ENCODE measurements around the gene KAT8. TPM values are rescaled to one million over a fixed set of nuclear protein-coding genes. Genes with fewer than 3 reads are reported as not detected.

The KAT8 gene
- total RNA-seq = 29.7 and 35.2 TPM in 2 replicates

DNA sequence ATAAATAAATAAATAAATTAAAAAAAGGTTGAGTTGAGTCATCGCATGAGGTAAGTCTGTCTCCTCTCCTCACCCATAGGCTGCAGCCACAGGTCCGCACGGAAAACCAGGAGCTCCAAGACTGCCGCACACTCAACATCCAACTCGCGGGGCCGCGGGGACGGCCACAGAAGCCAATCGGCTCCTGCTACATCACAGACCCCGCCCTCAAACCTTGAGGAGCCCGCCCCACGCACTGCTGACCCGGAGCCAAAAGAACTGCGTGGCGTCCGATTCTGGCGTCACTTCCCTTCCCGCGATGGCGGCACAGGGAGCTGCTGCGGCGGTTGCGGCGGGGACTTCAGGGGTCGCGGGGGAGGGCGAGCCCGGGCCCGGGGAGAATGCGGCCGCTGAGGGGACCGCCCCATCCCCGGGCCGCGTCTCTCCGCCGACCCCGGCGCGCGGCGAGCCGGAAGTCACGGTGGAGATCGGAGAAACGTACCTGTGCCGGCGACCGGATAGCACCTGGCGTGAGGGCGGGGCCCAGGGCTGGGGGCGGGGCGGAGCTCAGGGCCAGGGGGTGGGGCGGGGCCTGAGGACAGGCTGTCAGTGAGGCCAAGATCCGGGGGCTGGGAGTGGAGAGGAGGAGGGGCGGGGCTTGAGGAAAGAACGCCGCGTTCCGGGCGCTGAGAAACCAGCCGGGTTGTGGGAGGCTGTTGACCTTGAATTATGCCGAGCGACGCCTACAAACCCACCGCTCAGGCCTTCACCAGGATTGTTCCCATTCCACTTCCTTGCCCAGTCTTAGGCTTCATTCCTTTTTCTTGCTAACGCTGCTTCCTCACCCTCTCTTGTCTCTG, at the start of gene KAT8:
KAT8 (plus strand) TSS at position 281 of the 839 bp plus-strand sequence; CDS start at position 299, 18 bp downstream.

DNA sequence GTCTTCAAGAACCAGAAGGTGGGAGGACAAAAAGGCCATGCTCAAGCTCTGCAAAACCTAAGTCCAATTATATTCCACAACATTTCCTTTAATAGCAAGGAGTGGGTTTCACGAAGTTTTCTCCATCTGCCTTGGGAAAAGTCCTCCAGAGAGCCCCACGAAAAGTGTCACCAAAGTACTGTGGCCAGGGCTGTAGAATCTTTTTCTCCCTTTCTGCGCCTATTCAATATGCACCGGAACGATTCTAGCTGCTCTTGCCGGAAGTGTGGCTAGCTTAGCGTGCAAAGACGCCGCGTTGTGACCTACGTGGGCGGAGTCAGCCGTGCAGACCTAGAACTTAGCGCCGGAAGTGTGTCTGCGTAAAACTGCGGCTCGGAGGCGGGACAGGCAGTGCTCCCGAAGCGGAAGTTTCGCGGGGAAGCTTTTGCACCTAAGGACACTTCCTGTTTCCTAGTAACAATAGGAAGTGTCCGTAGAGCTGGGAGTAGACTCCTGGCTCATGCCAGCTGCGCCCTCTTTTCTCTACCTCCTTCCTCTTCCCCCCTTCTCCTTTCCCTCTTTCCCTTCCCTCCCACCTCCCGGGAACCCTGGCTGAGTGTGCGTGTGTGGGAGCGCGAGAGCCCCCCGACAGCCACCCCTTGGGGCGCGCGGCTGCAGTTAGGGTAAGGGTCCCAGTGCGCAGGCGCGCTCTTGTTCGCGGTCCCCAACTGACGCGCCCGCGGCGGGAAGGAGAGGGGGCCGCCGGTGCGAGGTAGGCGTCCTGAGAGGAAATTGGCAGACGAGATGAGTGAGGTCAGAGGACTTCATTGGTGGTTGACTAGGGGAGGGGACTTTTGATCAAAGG, 43.3 kb upstream of the KAT8 start, which contains the start of the genes ZNF646 and ZNF668:
ZNF646 (plus strand) TSS at position 453 of the 844 bp plus-strand sequence. CDS start 1,903 bp downstream, outside the sequence.
ZNF668 (minus strand) TSS at position 271 of the 844 bp plus-strand sequence. CDS start 9,781 bp downstream, outside the sequence.

DNA sequence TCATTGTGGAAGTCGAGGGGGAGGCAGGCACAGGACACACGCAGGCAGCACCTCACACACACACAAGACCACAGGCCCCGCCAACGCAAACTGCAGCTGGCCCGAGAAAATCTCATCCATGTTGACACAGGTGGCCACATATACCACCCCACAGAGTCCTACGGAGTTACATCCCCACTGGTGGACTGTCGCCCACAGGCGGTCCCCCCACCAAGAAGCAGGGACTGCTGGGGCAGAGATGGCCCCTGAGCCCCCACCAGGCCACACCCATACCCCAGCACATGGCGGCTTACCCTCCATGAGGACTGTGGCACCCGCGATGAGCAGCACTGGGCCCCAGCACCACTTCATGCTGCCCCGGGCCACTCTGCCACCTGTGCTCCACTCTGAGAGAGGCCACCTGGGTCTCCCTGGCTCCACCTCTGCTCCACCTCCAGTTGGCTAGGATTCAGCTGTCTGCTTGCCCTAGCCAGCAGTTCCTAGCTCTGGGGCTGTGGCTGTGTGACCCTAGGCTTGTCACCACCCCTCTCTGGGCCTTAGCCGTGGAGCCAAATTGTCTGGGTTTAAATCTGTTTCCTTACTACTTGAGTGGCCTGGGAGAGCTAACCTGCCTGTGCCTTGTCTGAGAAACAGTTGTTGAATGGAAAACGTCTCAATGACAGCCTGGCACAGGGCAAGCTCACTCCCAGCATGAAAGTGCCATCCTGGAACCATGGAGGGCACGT, 28.8 kb upstream of the KAT8 start, which contains the start of gene PRSS53:
PRSS53 (minus strand) TSS at position 485 of the 725 bp plus-strand sequence; CDS start at position 351, 134 bp downstream.

DNA sequence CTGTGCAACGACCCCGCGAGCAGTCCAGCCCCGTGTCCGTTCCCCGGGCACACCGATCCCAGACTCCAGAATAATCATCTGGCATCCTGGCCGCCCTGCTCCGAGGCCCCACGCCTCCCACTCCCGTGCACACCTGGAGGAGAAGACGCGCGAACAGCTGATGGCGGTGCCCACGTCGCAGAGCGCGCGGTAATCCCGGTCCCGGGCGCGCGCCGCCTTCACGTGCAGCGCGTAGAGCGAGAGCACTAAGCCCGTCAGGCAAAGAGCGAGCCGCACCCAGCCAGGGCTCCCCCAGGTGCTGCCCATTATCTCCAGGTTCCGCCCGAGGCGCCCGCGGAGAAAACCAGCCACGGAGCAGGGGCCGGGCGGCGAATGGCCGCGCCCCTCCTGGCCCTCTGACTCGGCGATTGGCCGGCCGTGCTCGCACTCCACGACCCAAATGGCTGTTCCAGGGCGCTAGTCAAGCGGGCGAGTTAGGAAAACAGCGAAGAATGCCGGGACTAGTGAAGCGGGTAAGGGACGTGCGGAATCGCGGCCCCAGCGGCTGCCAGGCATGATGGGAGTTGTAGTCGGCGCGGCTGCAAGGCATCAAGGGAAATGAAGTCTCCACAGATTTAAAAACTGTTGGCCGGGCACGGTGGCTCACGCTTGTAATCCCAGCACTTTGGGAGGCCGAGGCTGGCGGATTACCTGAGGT, 22.9 kb upstream of the KAT8 start, which contains the start of gene VKORC1:
VKORC1 (minus strand) TSS at position 374 of the 697 bp plus-strand sequence; CDS start at position 306, 68 bp downstream.

DNA sequence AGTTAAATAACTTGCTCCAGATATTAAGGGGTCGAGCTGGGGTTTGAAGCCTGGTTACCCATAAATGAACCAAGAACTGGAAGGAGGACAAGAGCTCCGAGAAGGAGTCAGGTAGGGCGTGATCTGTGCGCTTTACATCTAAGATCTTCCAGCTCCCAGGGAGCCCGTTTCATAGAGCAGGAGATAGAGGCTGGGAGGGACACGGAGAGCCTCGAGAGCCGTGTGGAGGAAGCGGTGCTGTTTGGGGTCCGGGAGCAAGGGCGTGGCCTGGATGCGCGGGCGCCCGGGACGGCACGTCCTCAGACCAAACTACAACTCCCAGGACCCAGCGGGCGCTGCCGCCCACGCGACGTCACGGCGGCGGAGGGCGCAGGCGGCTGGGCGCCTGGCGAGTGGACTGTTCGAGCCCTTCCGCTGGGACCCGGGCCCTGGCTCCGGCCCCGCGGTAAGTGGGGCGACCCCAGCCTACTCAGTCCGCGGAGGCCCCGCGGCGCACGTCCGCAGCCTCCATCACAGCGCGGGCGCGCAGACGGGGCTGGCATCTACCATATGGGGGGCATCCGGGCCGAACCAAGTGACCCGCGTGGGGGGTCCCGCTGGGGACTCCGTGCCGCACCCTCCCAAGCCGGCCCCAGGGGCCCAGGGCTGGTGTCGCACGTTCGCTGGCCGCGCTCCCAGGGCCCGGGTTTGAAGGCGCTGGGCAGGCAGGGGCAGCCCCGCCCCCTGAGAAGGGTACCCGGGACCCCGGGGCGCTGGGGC, 9.2 kb upstream of the KAT8 start, which contains the start of gene BCKDK:
BCKDK (plus strand) TSS at position 352 of the 759 bp plus-strand sequence. CDS start 838 bp downstream, outside the sequence.

DNA sequence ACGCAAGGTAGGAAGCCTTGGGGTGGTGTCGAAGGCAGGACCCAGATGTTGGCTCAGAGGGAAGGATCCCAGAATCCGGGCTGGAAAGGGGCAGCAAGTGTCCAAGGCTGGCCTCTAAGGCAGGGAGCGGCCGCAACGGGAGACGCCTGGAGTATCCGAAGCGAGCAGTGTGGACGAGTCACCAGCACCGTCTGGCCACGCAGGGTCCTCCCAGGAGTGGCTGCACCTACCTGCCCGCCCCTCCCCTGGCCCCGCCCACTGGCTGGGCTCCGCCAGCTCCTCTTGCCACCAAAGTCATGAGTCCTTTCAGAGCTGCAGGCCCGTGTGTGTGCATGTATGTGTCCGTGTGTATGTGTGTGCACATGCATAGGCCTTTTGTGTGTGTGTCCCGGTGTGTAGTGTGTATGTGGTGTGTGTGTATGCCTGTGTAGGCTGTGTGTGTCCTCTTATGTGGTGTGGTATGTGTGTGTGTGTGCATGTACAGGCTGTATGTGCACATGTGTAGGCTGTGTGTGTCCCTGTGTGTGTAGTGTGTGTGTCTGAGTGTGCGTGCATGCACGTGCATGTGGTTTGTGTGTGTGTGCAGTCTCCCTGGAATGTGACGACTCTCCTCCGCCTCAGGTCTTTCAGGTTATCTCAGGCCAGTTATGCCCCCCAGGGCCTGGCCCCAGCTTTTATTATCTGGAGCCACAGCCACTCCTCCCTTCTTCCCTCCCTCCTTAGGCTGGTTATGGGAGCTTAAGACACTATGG, 18.2 kb downstream of the KAT8 start, which contains the start of gene PRSS8:
PRSS8 (minus strand) TSS at position 193 of the 752 bp plus-strand sequence. CDS start 229 bp downstream, outside the sequence.

DNA sequence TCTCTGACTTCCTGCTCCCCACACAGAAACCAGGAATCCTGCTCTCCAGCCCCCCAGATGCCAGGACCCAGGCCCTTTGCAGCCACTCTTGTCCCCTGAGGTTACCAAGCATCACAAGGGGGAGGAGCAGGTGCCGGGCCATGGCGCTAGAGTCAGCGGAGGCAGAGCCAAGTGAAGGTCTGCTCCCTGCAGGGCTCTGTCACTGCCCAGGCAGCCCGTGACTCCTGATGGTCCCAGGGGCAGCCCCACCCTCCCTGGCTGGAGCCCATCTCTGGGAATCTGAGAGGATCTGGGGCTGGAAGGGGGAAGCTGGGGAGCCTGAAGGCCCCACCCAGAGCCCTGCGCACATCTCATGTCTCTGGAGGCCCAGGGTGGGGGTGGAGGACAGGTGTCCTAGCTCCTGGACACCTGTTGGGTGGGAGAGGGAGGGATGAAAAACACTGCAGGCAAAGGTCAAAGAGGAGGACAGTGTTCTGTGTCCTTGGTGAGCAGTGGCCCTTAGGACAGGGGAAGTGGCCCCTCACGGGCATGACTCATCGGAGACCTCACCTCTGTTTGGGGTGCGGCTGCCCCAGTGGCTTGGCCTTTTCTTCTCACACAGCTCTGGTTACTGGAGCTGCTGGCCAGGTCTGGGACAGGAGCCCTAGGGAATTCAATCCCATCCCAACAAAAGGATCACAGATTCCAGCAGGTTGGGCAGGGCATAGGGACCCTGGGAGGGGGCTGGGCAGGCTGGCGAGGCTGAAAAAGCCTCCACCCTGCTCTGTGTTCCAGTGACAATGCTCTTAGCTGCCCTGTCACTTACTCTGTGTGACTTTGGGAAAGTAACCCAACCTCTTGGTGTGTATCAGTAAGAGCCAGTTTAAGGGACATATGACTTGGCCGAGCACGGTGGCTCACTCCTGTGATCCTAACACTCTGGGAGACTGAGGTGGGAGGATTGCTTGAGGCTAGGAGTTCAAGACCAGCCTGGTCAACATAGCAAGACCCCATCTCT, 32.7 kb downstream of the KAT8 start, which contains the start of gene PRSS36:
PRSS36 (minus strand) TSS at position 173 of the 997 bp plus-strand sequence; CDS start at position 142, 31 bp downstream.

DNA sequence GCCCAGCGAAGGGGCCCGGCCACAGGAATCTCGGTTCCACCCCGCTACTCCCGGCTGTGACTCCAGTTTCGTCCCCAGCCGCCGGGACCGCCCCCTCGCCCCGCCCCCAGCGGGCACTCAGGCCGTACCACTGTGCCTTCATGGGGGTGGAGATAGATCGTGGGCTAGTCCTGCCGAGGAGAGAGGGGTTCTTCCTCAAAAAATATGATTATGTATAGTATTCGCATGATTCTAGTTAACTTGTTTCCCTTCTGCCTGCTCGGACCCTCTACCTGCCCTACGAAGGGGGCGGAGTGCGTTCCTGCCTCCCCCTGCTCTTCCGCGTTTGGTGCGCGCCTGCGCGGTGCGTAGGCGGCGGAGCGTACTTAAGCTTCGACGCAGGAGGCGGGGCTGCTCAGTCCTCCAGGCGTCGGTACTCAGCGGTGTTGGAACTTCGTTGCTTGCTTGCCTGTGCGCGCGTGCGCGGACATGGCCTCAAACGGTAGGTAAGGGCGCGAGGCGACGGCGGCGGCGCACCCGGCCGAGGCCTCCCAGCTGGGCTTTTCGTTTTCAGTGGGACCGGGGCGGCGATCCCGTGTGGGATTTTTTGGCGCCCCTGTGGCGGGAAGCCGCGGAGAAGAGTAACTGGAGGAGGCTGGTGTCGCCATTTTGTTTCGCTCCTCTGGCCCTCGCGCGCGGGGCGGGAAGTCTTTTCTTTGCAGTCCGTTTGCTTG, 62.4 kb downstream of the KAT8 start, which contains the start of gene FUS:
FUS (plus strand) TSS at position 393 of the 713 bp plus-strand sequence; CDS start at position 469, 76 bp downstream.

Other genes starting within 250 kb of the KAT8 start
- 28.5 and 51.0 TPM in 2 replicates for gene BCL7C, start 223.6 kb upstream of the KAT8 start, total RNA-seq
- 1.2 and 1.7 TPM in 2 replicates for gene CTF1, start 221.1 kb upstream of the KAT8 start, total RNA-seq
- 13.5 and 17.1 TPM in 2 replicates for gene FBXL19, start 194.1 kb upstream of the KAT8 start, total RNA-seq
- 21.9 and 50.5 TPM in 2 replicates for gene ORAI3, start 168.6 kb upstream of the KAT8 start, total RNA-seq
- gene SETD1A, start 159.9 kb upstream of the KAT8 start, total RNA-seq = 0.96 and 1.4 TPM in 2 replicates
- gene HSD3B7, start 132.5 kb upstream of the KAT8 start, total RNA-seq = 12.8 and 17.5 TPM in 2 replicates
- 0.19 and 0.28 TPM in 2 replicates for gene STX1B, start 107.0 kb upstream of the KAT8 start, total RNA-seq
- 17.8 and 19.6 TPM in 2 replicates for gene STX4, start 84.1 kb upstream of the KAT8 start, total RNA-seq
- 6.2 and 10.9 TPM in 2 replicates for gene ZNF668, start 43.4 kb upstream of the KAT8 start, total RNA-seq
- 12.7 and 14.6 TPM in 2 replicates for gene ZNF646, start 43.2 kb upstream of the KAT8 start, total RNA-seq
- gene PRSS53, start 28.7 kb upstream of the KAT8 start, total RNA-seq = 1.9 and 5.4 TPM in 2 replicates
- 134 and 306 TPM in 2 replicates for gene VKORC1, start 22.9 kb upstream of the KAT8 start, total RNA-seq
- gene BCKDK, start 9.3 kb upstream of the KAT8 start, total RNA-seq = 18.0 and 24.2 TPM in 2 replicates
- not detected in 2 replicates for gene PRSS8, start 18.1 kb downstream of the KAT8 start, total RNA-seq
- gene PRSS36, start 32.4 kb downstream of the KAT8 start, total RNA-seq = 0.38 and 0.85 TPM in 2 replicates
- 37.8 and 90.7 TPM in 2 replicates for gene FUS, start 62.5 kb downstream of the KAT8 start, total RNA-seq
- gene PYCARD, start 85.1 kb downstream of the KAT8 start, total RNA-seq = 26.2 and 40.5 TPM in 2 replicates
- gene TRIM72, start 96.5 kb downstream of the KAT8 start, total RNA-seq = under 0.01 TPM in 1 of 2 replicates, not detected in the other
- gene PYDC1, start 99.5 kb downstream of the KAT8 start, total RNA-seq = not detected in 2 replicates
- under 0.01 TPM in 1 of 2 replicates, not detected in the other for gene ITGAM, start 142.3 kb downstream of the KAT8 start, total RNA-seq
- gene ITGAX, start 237.5 kb downstream of the KAT8 start, total RNA-seq = under 0.01 and 0.28 TPM in 2 replicates